Stomach (tissue), 9 donors: ENCODE measurements around the gene SLC9A6. TPM values are rescaled to one million over a fixed set of nuclear protein-coding genes. Genes with fewer than 3 reads are reported as not detected.
A peak's percentile ranks its signal among the peaks of the same experiment; 100 is the strongest.

Experiments used
- DNase-seq, 2 donors: peaks; one replicate each; pipeline versions ENCODE4 v3.0.0 to v3.0.0-alpha.2; 2013 to 2019
- H3K27ac ChIP-seq, 5 donors: fragments of 200-600 bp in 4 of 5; sonication (generic) in 4 of 5; one replicate each; pipeline ENCODE4 v1.5.1; 2013 to 2019; ENCODE audit warnings: mild to moderate bottlenecking in 1 of 5, moderate library complexity in 1 of 5
- H3K27me3 ChIP-seq, 3 donors: fragments of 200-600 bp; sonication (generic); one replicate each; pipeline ENCODE4 v1.5.1; 2017 to 2019; ENCODE audit warnings: mixed run types in 1 of 3
- H3K36me3 ChIP-seq, 4 donors: fragments of 200-600 bp; sonication (generic); 1 replicate in 3 of 4; 2 replicates in 1 of 4; pipeline ENCODE4 v1.5.1; 2016 to 2019
- H3K4me1 ChIP-seq, 4 donors: fragments of 200-600 bp; sonication (generic); one replicate each; pipeline ENCODE4 v1.5.1; 2016 to 2019
- H3K4me3 ChIP-seq, 4 donors: fragments of 200-600 bp; sonication (generic) in 3 of 4; one replicate each; pipeline ENCODE4 v1.5.1; 2016 to 2019; ENCODE audit warnings: mild to moderate bottlenecking in 1 of 4
- H3K9me3 ChIP-seq, 4 donors: fragments of 200-600 bp; sonication (generic); one replicate each; pipeline ENCODE4 v1.5.1; 2016 to 2019
- CTCF ChIP-seq, 7 experiments: fragments of 450-650 bp in 4 of 7; fragments of 200-600 bp in 3 of 7; sonication (generic) in 3 of 7; IDR thresholded peaks; one replicate each; pipeline ENCODE4 v1.5.1; 2016 to 2019; ENCODE audit warnings: antibody characterized with exemption in 7 of 7, control low read depth in 2 of 7, mild to moderate bottlenecking in 1 of 7
- EP300 ChIP-seq: sonication (generic); formaldehyde crosslinking; IDR thresholded peaks from one replicate; pipeline ENCODE4 v1.6.1; 2017; ENCODE audit warnings: antibody characterized with exemption
- POLR2A ChIP-seq, 4 donors: fragments of 450-650 bp; IDR thresholded peaks; one replicate each; pipeline ENCODE4 v1.6.1; 2016; ENCODE audit warnings: antibody characterized with exemption in 4 of 4, control low read depth in 2 of 4, mild to moderate bottlenecking in 1 of 4, moderate library complexity in 1 of 4
- POLR2AphosphoS5 ChIP-seq, 3 donors: sonication (generic); formaldehyde crosslinking; IDR thresholded peaks; one replicate each; pipeline ENCODE4 v1.6.1; 2016; ENCODE audit warnings: antibody characterized with exemption in 3 of 3
- WGBS, 5 donors: extraction: QIAGEN DNeasy Blood & Tissue Kit in 3 of 5; methylation state at CpG; one replicate each; pipeline versions ENCODE4 v1.1.5 to v1.1.7; 2013 to 2018; 5-methylcytosine and 5-hydroxymethylcytosine counted together
- intact Hi-C: fragments of 100-400 bp; cut with DNase I; formaldehyde crosslinking; loops from one replicate; pipeline ENCODE4 v1.15.1; 2023; ENCODE audit warnings: low total_unique reads
- polyA plus RNA-seq, 3 donors: library from polyadenylated mRNA; stranded (reverse); fragments of 200-250 nt; gene quantifications; one replicate each; pipeline ENCODE4 v1.2.3, GENCODE V29; 2013
- total RNA-seq, 5 donors: library from RNA; depleted of rRNA; stranded (reverse); fragments of >200 nt; gene quantifications; one replicate each; pipeline versions ENCODE4 v1.1.0 to v1.2.3, GENCODE V29; 2014 to 2016
- donor health status: healthy with polysubstance abuse.
- donor health status: Bipolar disorder and iron deficiency.
- donor health status: healthy.

The SLC9A6 gene
- total and polyA plus RNA-seq, 8 donors, result 0.58 to 26.4 (median 5.5) TPM

DNA sequence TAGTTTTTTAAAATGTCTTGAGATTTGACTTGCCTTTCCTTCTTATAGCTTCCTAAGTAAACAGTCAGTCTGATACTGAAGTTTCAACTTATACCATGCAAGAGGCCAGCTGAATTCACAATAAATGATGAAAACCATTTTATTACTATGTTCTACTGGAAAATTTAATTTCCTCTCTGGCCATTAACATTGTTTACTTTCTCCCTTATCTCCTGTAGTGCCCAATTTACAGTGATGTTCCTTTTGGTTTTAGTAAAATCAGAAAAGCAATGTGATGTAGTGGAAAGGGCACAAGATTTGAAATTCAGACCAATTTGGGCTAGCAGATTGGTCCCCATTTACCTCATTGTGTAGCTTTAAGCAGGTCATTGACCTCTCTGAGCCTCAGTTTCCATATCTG is 54.2 kb downstream of the SLC9A6 start:
- no peak for TF ChIP-seq POLR2AphosphoS5 (IDR thresholded peaks at IDR 0.05)
- no peak for TF ChIP-seq POLR2A (IDR thresholded peaks at IDR 0.05)
- TF ChIP-seq CTCF (IDR thresholded peaks at IDR 0.05), result no peak
- no peak for TF ChIP-seq EP300
- H3K4me3 ChIP-seq, result no peak overlapping the region

GRCh38 chrX:136039968-136040367 is 54.7 kb downstream of the SLC9A6 start:
- Histone ChIP-seq H3K27me3 (no peaks in the 10 kb centered on the region), H3K4me3 (no peak overlapping the region), H3K27ac (no peak overlapping the region), H3K4me1 (no peaks in the 10 kb centered on the region), H3K36me3 (peaks cover 0 to 12% (median 0%) of the 10 kb centered on the region in 4 donors), H3K9me3 (no peaks in the 10 kb centered on the region)
- no peak for DNase-seq
- TF ChIP-seq POLR2A (IDR thresholded peaks at IDR 0.05) (no peak), POLR2AphosphoS5 (IDR thresholded peaks at IDR 0.05) (no peak), EP300 (no peak), CTCF (IDR thresholded peaks at IDR 0.05) (no peak)
- intact Hi-C loops, result no loop called here
- 76 to 92% (median 86%) methylated on average over 7 of the region's 7 CpGs for WGBS, 5 donors

More for the DNA sequence above, 54.2 kb downstream of the SLC9A6 start:
- Histone ChIP-seq H3K9me3 (no peaks in the 10 kb centered on the region), H3K4me1 (no peaks in the 10 kb centered on the region), H3K27me3 (no peaks in the 10 kb centered on the region), H3K36me3 (peaks cover 0 to 12% (median 0%) of the 10 kb centered on the region in 4 donors), H3K27ac (no peak overlapping the region)
- DNase-seq, result no peak
- intact Hi-C loops, result no loop called here

- intact Hi-C loops, result no loop called here
- Histone ChIP-seq H3K4me1 (no peaks in the 10 kb centered on the region), H3K36me3 (peaks cover 0 to 12% (median 0%) of the 10 kb centered on the region in 4 donors), H3K4me3 (no peak overlapping the region), H3K27ac (no peak overlapping the region), H3K27me3 (no peaks in the 10 kb centered on the region), H3K9me3 (no peaks in the 10 kb centered on the region)
- WGBS, 5 donors, result 74 to 99% (median 89%) methylated on average over 7 of the region's 7 CpGs
- no peak for DNase-seq
- TF ChIP-seq POLR2AphosphoS5 (IDR thresholded peaks at IDR 0.05) (no peak), CTCF (IDR thresholded peaks at IDR 0.05) (no peak), EP300 (no peak), POLR2A (IDR thresholded peaks at IDR 0.05) (no peak)
These were observed 56.1 kb downstream of the SLC9A6 start for GRCh38 chrX:136041254-136041812.

DNA sequence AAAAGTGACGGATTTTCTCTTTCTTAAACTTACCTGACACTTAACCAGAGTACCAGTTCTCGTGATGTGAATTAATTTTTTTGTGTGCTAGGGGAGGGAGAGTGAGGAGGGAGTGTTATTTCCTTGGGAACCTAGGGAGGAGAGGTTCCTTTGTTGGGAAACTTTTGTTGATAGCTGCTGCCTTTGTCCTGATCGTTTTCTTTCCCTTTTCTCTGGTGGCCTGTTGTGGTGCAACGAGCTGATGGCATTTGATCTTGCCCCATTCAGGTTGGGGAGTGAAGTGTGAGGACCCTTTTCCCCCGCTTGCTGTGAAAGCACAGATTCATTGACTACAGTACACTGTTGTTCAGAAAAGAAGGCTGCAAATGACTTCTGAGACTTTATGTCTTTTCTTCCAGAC is 59.8 kb downstream of the SLC9A6 start:
- TF ChIP-seq EP300, result no peak
- TF ChIP-seq POLR2AphosphoS5 (IDR thresholded peaks at IDR 0.05), result no peak
- TF ChIP-seq POLR2A (IDR thresholded peaks at IDR 0.05), result no peak
- TF ChIP-seq CTCF (IDR thresholded peaks at IDR 0.05), result no peak
- 57 to 86% (median 73%) methylated on average over 5 of the region's 5 CpGs for WGBS, 5 donors
- Histone ChIP-seq H3K4me1 (no peaks in the 10 kb centered on the region), H3K27me3 (no peaks in the 10 kb centered on the region), H3K36me3 (peaks cover 0 to 12% (median 0%) of the 10 kb centered on the region in 4 donors), H3K4me3 (no peak overlapping the region), H3K9me3 (no peaks in the 10 kb centered on the region), H3K27ac (peak overlapping the region in 1 of 5 donors; percentile 11)
- no peak for DNase-seq
- intact Hi-C loops, result no loop called here
